ENCODE measurements around the gene SLC5A3.

The SLC5A3 gene

GRCh38 chr21:34078915-34079314 lies 5.5 kb downstream of the SLC5A3 start:
- no peak for TF ChIP-seq CTCF (IDR thresholded peaks at IDR 0.05)

- no peak for TF ChIP-seq CTCF (IDR thresholded peaks at IDR 0.05)
Measured at GRCh38 chr21:34080710-34081109, 7.3 kb downstream of the SLC5A3 start.

- TF ChIP-seq CTCF (IDR thresholded peaks at IDR 0.05): no peak
Measured at GRCh38 chr21:34082769-34083168, 9.4 kb downstream of the SLC5A3 start.

- no peak for TF ChIP-seq CTCF (IDR thresholded peaks at IDR 0.05)
Measured at GRCh38 chr21:34083357-34083756, 10.0 kb downstream of the SLC5A3 start.

- TF ChIP-seq CTCF (IDR thresholded peaks at IDR 0.05): no peak
Measured at GRCh38 chr21:34085129-34085528, 11.8 kb downstream of the SLC5A3 start.

- TF ChIP-seq CTCF (IDR thresholded peaks at IDR 0.05): no peak
Measured at GRCh38 chr21:34086887-34087306, 13.5 kb downstream of the SLC5A3 start.

- TF ChIP-seq CTCF (IDR thresholded peaks at IDR 0.05): no peak
Measured at GRCh38 chr21:34088752-34089151, 15.4 kb downstream of the SLC5A3 start.

- no peak for TF ChIP-seq CTCF (IDR thresholded peaks at IDR 0.05)
Measured at GRCh38 chr21:34091032-34091431, 17.7 kb downstream of the SLC5A3 start.

Data from LNCAP (cell line).